Measurements from ENCODE around the gene CAMTA1. TPM values are rescaled to one million over a fixed set of nuclear protein-coding genes. Genes with fewer than 3 reads are reported as not detected.

CAMTA1 gene
- total RNA-seq, 1 donor from 2014 or later: 160 TPM

DNA sequence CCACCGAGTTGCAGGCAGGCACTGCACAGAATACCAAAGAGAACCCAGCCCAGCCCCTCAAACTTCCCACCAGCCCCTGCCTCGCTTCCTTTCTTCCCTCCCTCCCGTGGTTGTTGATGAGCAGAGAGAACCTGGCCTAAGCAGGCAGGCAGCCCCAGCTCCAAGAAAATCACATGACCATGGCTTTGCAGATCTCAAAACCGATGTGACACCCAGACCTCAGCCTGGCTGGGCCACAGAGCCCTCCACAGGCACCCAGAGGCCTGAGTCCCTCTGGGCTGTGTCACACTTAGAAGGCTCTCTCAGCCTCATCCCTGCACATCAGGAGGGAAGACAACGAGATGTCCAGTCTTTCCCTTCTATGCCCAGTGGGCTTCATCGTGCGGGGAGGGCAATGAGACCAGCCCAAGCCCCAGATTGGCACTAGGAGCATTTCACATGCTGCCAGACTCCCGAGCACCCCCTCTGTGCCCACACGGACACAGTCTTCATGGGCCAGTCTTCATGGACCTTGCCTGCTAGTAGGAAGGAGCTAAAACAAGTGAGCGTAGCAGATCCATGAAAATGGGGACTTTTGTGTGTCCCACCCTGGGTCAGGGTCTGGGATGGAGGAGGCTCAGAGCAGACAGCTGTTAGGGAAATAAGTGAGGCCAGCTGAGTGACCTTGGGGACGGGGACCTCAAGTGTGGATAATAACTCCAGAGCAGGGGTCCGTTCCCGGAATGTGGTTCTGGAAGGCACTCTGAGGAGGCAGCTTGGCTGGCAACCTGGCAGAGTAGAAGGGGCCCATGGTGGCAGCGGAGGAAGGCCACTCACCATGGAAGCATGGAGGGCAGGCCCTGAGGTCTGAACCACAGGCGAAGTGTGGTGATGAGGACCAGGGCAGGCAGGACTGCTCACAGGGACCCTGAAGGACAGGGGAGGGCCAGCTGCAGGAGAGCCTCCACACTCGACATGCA, 781.4 kb downstream of the CAMTA1 start:
- Histone ChIP-seq H3K9me3 (replicated peaks) (no peaks in the 10 kb centered on the region), H3K27me3 (ENCODE audit: low read depth) (no peaks in the 10 kb centered on the region), H3K27ac (replicated peaks) (no peak overlapping the region), H3K4me1 (peaks cover 6% of the 10 kb centered on the region), H3K36me3 (no peaks in the 10 kb centered on the region), H3K4me3 (no peak overlapping the region)
- intact Hi-C loops (cut with micrococcal nuclease): no loop called here
- TF ChIP-seq, protein P1, sequence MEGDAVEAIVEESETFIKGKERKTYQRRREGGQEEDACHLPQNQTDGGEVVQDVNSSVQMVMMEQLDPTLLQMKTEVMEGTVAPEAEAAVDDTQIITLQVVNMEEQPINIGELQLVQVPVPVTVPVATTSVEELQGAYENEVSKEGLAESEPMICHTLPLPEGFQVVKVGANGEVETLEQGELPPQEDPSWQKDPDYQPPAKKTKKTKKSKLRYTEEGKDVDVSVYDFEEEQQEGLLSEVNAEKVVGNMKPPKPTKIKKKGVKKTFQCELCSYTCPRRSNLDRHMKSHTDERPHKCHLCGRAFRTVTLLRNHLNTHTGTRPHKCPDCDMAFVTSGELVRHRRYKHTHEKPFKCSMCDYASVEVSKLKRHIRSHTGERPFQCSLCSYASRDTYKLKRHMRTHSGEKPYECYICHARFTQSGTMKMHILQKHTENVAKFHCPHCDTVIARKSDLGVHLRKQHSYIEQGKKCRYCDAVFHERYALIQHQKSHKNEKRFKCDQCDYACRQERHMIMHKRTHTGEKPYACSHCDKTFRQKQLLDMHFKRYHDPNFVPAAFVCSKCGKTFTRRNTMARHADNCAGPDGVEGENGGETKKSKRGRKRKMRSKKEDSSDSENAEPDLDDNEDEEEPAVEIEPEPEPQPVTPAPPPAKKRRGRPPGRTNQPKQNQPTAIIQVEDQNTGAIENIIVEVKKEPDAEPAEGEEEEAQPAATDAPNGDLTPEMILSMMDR (IDR thresholded peaks at IDR 0.05; ENCODE audit: borderline replicate concordance): no peak
- no peak for DNase-seq

DNA sequence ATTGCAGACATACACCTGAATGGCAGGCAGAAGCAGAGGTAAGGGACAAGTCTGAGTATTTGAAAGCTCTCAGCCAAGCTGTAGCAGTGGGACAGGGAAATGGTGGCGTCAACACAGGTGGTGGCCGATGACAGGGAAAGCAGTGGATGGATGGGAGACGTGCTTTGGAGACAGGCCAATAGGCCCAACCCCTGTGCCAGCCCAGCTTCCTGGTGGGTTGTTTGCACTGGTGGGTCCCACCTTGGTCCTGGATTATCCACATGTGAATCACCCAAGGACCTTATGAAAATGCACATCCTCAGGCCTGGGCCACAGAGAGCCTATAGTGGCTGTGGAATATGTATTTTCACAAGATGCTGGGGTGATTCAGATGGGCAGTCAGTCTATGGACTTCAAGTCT, 782.1 kb downstream of the CAMTA1 start:
- Histone ChIP-seq H3K27me3 (ENCODE audit: low read depth) (no peaks in the 10 kb centered on the region), H3K27ac (replicated peaks) (no peak overlapping the region), H3K9me3 (replicated peaks) (no peaks in the 10 kb centered on the region), H3K4me3 (no peak overlapping the region), H3K36me3 (no peaks in the 10 kb centered on the region), H3K4me1 (peaks cover 6% of the 10 kb centered on the region)
- intact Hi-C loops (cut with micrococcal nuclease): no loop called here
- DNase-seq: no peak
- TF ChIP-seq, protein P1 (IDR thresholded peaks at IDR 0.05; ENCODE audit: borderline replicate concordance): no peak

DNA sequence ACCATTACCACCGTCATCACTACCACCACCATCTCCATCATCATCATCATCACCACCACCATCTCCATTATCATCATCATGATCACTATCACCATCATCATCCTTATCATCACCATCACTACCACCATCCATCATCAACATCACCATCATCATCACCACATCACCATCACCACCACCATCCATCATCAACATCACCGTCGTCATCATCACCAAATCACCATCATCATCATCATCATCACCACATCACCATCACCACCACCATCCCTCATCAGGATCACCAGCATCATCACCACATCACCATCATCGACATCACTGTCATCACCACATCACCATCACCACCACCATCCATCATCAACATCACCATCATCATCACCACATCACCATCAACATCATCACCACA, 782.8 kb downstream of the CAMTA1 start:
- no peak for DNase-seq
- no peak overlapping the region for H3K4me3 ChIP-seq
- H3K27me3 ChIP-seq (ENCODE audit: low read depth): no peaks in the 10 kb centered on the region
- intact Hi-C loops (cut with micrococcal nuclease): no loop called here
- TF ChIP-seq, protein P1 (IDR thresholded peaks at IDR 0.05; ENCODE audit: borderline replicate concordance): no peak
- H3K36me3 ChIP-seq: no peaks in the 10 kb centered on the region
- peaks cover 6% of the 10 kb centered on the region for H3K4me1 ChIP-seq
- H3K27ac ChIP-seq (replicated peaks): no peak overlapping the region
- no peaks in the 10 kb centered on the region for H3K9me3 ChIP-seq (replicated peaks)

DNA sequence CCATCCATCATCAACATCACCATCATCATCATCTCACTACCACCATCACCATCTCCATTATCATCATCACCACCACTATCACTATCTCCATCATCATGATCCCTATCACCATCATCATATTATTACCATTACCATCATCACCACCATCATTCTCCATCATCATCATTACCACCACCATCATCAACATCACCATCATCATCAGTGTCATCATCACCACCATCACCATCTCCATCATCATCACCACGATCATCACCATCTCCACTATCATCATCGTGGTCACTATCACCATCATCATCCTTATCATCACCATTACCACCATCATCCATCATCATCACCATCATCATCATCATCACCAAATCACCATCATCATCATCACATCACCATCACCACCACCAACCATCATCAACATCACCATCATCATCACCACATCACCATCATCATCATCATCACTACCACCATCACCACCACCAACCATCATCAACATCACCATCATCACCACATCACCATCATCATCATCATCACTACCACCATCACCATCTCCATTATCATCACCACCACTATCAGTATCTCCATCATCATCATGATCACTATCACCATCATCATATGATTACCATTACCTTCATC, 783.8 kb downstream of the CAMTA1 start:
- Histone ChIP-seq H3K4me3 (no peak overlapping the region), H3K27ac (replicated peaks) (no peak overlapping the region), H3K36me3 (no peaks in the 10 kb centered on the region), H3K27me3 (ENCODE audit: low read depth) (no peaks in the 10 kb centered on the region), H3K9me3 (replicated peaks) (no peaks in the 10 kb centered on the region), H3K4me1 (peaks cover 7% of the 10 kb centered on the region)
- intact Hi-C loops (cut with micrococcal nuclease): no loop called here
- TF ChIP-seq, protein P1 (IDR thresholded peaks at IDR 0.05; ENCODE audit: borderline replicate concordance): no peak
- no peak for DNase-seq

DNA sequence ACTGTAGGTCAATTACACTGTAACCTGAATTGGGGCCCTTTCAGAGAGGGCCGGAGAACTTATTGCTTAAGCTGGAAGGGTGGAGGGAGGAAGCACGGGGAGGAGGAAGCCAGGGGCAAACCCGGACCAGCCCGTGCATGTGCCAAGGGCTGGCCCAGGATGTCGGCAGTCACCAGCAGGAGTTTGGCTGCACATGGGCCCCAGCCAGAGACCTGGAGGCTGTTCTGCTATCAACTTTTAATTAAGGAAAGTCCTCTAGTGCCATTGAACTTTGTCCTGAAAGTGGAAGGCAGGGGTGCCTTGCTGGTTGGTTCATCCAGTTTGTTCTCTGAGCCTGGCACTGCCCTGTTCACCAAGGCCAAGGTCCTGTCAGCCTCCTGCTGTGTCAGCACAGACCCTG, 785.1 kb downstream of the CAMTA1 start:
- DNase-seq: no peak
- H3K27ac ChIP-seq (replicated peaks): no peak overlapping the region
- intact Hi-C loops (cut with micrococcal nuclease): no loop called here

More for the DNA sequence above, 785.1 kb downstream of the CAMTA1 start:
- no peak overlapping the region for H3K4me3 ChIP-seq
- no peaks in the 10 kb centered on the region for H3K9me3 ChIP-seq (replicated peaks)
- no peaks in the 10 kb centered on the region for H3K36me3 ChIP-seq
- H3K4me1 ChIP-seq: peaks cover 14% of the 10 kb centered on the region
- peaks cover 3% of the 10 kb centered on the region for H3K27me3 ChIP-seq (ENCODE audit: low read depth)
- TF ChIP-seq, protein P1 (IDR thresholded peaks at IDR 0.05; ENCODE audit: borderline replicate concordance): no peak

Measured in left ventricle myocardium inferior (tissue), 1 donor.